Renal cortical epithelial cell (primary cell): ENCODE data around the gene C19orf44. TPM values are rescaled to one million over a fixed set of nuclear protein-coding genes. Genes with fewer than 3 reads are reported as not detected.

Experiments used
- DNase-seq: peaks from one replicate; pipeline ENCODE4 v3.0.0-alpha.2; 2011; ENCODE audit warnings: low read depth
- total RNA-seq: library from RNA; depleted of rRNA; stranded (reverse); fragments of >200 nt; gene quantifications from 2 replicates; pipeline ENCODE4 v1.2.3, GENCODE V29; 2014

Gene C19orf44
- total RNA-seq, 1 donor from 2014 or later = 11.3 TPM

GRCh38 chr19:16518061-16518460, 21.9 kb downstream of the C19orf44 start:
- DNase-seq = no peak

- DNase-seq = no peak
These were observed 22.5 kb downstream of the C19orf44 start for GRCh38 chr19:16518483-16519229.

GRCh38 chr19:16519230-16519687, 23.1 kb downstream of the C19orf44 start:
- DNase-seq = no peak

GRCh38 chr19:16520074-16520973, 24.1 kb downstream of the C19orf44 start:
- DNase-seq = no peak

GRCh38 chr19:16520986-16521624, 24.9 kb downstream of the C19orf44 start:
- no peak for DNase-seq

GRCh38 chr19:16521715-16522289, 25.6 kb downstream of the C19orf44 start:
- DNase-seq = no peak

GRCh38 chr19:16522559-16523377, 26.6 kb downstream of the C19orf44 start:
- DNase-seq = no peak

GRCh38 chr19:16524991-16525734, 29.0 kb downstream of the C19orf44 start:
- DNase-seq = no peak

- no peak for DNase-seq
These were observed 29.7 kb downstream of the C19orf44 start for GRCh38 chr19:16525751-16526481.

GRCh38 chr19:16527334-16527935, 31.2 kb downstream of the C19orf44 start:
- DNase-seq = no peak

GRCh38 chr19:16527971-16528521, 31.9 kb downstream of the C19orf44 start:
- DNase-seq = no peak

- DNase-seq = no peak
These were observed 33.4 kb downstream of the C19orf44 start for GRCh38 chr19:16529466-16530144.

GRCh38 chr19:16530540-16531379, 34.6 kb downstream of the C19orf44 start:
- no peak for DNase-seq

- DNase-seq = no peak
These were observed 35.1 kb downstream of the C19orf44 start for GRCh38 chr19:16531380-16531669.

GRCh38 chr19:16532440-16533234, 36.4 kb downstream of the C19orf44 start:
- DNase-seq = no peak

- DNase-seq = no peak
These were observed 39.2 kb downstream of the C19orf44 start for GRCh38 chr19:16535381-16535780.

- no peak for DNase-seq
These were observed 39.9 kb downstream of the C19orf44 start for GRCh38 chr19:16536130-16536529.
